HL-60 (cell line): ENCODE results near the gene SETMAR.

Source experiments
- POLR2AphosphoS5 ChIP-seq: IDR thresholded peaks from 2 replicates; pipeline ENCODE4 v1.6.1; 2012; ENCODE audit warnings: low read depth
- REST ChIP-seq: IDR thresholded peaks from 2 replicates; pipeline ENCODE4 v1.6.1; 2012; ENCODE audit warnings: low read depth; ENCODE audit not compliant: insufficient replicate concordance
- TF ChIP-seq, protein P1 (sequence below): IDR thresholded peaks from one replicate; pipeline ENCODE4 v1.5.1; 2011; ENCODE audit warnings: low read length, control low read depth, inconsistent platforms; ENCODE audit not compliant: insufficient read depth

DNA sequence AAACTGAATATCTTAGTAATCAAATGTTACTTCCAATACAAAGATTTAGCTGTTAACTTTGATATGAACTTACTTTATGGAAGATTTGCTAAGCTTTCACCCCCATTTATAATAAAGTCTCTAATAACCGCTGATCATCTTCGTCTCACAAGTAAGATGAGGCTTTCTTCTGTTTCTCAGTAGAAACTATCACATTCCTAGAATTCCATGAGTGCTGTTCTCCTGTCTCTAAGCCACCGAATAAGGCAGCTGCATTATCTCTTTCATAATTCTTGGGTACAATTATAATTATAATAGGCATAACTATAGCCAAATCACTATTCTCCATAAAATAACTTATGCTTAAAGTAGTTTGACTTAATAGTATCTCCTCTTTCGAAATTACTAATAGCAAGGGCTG, 18.3 kb upstream of the SETMAR start:
- TF ChIP-seq, protein P1, sequence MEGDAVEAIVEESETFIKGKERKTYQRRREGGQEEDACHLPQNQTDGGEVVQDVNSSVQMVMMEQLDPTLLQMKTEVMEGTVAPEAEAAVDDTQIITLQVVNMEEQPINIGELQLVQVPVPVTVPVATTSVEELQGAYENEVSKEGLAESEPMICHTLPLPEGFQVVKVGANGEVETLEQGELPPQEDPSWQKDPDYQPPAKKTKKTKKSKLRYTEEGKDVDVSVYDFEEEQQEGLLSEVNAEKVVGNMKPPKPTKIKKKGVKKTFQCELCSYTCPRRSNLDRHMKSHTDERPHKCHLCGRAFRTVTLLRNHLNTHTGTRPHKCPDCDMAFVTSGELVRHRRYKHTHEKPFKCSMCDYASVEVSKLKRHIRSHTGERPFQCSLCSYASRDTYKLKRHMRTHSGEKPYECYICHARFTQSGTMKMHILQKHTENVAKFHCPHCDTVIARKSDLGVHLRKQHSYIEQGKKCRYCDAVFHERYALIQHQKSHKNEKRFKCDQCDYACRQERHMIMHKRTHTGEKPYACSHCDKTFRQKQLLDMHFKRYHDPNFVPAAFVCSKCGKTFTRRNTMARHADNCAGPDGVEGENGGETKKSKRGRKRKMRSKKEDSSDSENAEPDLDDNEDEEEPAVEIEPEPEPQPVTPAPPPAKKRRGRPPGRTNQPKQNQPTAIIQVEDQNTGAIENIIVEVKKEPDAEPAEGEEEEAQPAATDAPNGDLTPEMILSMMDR, result no peak
- TF ChIP-seq POLR2AphosphoS5 (no peak), REST (no peak)
